GM10266 (cell line): ENCODE results near the gene GPR83.

Source experiments
- DNase-seq: peaks from one replicate; pipeline ENCODE4 v3.0.0; 2012; ENCODE audit errors: extremely low spot score
- TF ChIP-seq, protein P1 (sequence below): IDR thresholded peaks from 2 replicates; pipeline ENCODE4 v1.5.1; 2012; ENCODE audit warnings: mild to moderate bottlenecking, low read depth; ENCODE audit not compliant: control insufficient read depth, insufficient read depth; ENCODE audit errors: missing control alignments

GPR83 gene

DNA sequence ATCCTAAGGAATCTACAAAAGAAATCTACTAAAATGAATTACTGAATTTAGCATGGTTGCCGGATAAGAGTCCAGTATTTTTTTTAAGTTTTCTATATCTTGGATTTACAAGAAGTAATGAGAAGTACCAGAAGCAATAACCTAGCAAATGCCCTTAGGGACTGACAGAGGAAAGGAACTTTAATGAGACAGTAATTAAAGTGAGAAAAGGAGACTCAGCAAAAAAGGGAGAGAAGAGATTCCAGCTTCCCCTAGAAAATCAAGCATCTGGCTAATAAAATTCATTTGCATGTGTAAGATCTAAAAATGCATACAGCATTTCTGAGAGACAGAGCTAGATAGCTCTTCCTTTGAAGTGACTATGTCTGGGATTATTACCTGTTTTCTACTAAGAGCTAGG is 57.7 kb downstream of the GPR83 start:
- TF ChIP-seq, protein P1, sequence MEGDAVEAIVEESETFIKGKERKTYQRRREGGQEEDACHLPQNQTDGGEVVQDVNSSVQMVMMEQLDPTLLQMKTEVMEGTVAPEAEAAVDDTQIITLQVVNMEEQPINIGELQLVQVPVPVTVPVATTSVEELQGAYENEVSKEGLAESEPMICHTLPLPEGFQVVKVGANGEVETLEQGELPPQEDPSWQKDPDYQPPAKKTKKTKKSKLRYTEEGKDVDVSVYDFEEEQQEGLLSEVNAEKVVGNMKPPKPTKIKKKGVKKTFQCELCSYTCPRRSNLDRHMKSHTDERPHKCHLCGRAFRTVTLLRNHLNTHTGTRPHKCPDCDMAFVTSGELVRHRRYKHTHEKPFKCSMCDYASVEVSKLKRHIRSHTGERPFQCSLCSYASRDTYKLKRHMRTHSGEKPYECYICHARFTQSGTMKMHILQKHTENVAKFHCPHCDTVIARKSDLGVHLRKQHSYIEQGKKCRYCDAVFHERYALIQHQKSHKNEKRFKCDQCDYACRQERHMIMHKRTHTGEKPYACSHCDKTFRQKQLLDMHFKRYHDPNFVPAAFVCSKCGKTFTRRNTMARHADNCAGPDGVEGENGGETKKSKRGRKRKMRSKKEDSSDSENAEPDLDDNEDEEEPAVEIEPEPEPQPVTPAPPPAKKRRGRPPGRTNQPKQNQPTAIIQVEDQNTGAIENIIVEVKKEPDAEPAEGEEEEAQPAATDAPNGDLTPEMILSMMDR: no peak
- no peak for DNase-seq

DNA sequence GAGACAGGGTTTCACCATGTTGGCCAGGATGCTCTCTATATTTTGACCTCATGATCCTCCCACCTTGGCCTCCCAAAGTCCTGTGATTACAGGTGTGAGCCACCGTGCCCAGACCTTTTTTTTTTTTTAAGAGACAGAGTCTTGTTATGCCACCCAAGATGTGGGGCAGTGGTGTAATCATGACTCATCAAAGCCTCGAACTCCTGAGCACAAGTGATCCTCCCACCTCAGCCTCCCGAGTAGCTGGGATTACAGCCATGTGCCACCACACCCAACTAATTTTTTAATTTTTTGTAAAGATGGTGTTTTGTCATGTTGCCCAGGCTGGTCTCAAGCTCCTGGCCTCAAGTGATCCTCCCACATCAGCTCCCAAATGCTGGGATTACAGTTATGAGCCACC is 59.0 kb downstream of the GPR83 start:
- TF ChIP-seq, protein P1: no peak
- no peak for DNase-seq

DNA sequence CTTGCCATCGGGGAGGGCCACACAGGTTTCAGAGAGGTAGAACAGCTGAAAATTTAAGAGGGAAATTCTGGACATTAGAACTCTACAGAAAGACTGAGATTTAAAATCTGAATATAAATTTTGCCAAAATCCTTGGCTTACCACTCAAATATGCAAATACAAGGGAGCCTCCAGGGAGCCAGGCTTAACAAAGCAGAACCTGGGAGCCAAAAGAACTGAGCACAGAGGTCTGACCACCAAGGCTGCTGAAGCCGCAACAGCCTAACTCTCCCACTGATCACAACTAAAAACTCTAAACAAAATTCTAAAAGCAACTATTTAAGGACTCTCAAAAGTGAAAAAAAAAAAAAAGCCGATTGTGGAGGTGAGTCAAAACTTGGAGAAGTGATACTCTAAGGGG is 62.6 kb downstream of the GPR83 start:
- DNase-seq: no peak
- TF ChIP-seq, protein P1: no peak

DNA sequence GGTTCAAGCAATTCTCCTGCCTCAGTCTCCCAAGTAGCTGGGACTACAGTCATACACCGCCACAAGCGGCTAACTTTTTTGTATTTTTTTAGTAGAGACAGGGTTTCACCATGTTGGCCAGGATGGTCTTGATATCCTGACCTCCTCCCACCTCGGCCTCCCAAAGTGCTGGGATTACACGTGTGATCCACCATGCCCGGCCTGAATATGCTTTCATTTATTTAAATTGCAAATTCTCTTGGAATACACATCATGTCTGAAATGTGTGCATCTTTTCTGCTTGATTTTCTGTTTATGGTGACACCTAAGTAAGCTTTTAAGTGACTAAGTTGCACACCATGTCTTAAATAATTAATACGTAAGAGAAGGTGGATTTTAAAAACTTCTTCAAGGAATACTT is 65.2 kb downstream of the GPR83 start:
- no peak for DNase-seq
- TF ChIP-seq, protein P1: no peak

DNA sequence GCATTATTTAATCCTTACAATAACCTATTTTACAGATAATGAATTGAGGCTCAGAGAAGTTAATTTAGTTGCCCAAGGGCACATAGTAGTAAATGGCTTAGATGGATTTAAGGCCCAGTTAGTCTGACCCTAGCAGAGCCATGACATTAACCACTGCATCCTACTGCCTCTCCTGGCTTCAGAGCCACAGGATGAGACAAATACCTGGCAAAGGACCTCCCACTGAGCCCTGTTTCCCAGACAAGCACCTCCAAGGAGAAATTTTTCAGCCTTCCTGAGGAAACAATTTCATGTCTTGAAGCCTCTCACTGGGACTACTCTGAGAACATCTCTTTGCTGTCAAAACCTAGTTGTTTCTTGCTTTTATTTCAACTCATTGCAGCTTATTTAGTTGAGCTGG is 68.4 kb downstream of the GPR83 start:
- TF ChIP-seq, protein P1: no peak
- DNase-seq: no peak

DNA sequence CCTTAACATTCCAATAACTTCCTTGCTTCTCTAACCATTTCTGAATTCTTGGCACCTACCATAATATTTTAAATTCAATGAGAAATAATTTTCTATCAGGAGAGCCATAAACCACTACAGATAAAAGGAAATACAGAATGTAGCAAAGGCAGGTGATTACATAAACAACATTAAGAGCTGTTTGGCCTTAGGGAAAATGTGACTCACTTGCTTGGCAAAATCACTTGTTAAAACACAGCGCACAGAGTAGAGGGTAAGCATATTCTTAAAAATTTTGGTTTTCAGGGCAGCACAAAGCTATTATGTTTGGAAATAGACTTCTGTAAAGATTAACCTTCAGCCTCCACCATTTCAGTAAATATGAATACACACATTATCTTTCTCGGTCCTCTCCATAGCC is 70.4 kb downstream of the GPR83 start:
- TF ChIP-seq, protein P1: no peak
- DNase-seq: no peak

DNA sequence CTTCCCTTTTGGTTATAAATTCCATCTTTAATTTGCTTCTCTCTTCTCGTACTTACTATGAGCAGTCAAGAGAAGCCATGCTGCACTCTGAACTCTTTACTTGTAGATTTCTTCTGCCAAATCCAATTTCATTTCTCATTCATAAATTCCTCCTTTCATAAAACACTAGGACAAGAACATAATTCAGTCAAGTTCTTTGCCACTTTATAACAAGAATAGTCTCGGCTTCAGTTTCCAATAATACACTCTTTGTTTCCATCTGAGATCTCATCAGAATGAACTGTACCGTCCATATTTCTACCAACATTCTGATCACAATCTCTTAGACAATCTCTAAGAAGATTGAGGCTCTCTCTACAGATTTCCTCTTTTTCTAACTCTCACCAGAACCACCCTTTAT is 71.7 kb downstream of the GPR83 start:
- DNase-seq: no peak
- TF ChIP-seq, protein P1: no peak

DNA sequence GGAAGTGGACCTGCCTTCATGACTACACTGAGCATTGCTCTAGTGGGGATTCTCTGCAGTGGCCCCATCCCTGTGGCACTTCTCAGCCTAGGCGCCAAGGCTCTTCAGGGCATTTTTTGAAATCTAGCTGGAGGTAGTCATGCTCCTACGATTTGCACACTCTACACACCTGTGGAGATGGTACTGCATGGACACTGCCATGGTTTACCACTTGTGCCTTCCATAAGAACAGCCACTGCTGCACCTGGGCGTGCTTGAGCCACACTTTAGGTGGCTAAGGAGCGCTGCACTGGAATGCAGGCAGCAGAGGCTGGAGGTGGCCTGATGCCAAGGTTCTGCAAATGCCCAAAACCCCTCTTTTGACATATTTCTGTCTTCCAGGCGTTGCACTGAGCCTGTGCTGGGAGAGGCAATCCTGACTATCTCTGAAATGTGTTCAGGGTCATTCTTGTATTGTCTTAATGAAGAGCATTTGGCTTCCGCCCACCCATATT is 72.6 kb downstream of the GPR83 start:
- TF ChIP-seq, protein P1: no peak
- DNase-seq: no peak
